GM18873 (cell line): ENCODE measurements around the gene SARDH.

Experiments used
- ATAC-seq: cut with Tn5 transposase; IDR thresholded peaks from one replicate; pipeline ENCODE4 v1.9.1; 2021; ENCODE audit warnings: mild to moderate bottlenecking, moderate library complexity, moderate number of reproducible peaks; ENCODE audit not compliant: unreplicated experiment, low FRiP score

The SARDH gene

GRCh38 chr9:133672503-133673257, 65.5 kb downstream of the SARDH start:
- ATAC-seq: no peak

- ATAC-seq: no peak
These were observed 66.8 kb downstream of the SARDH start for GRCh38 chr9:133671371-133671770.

- no peak for ATAC-seq
These were observed 67.7 kb downstream of the SARDH start for GRCh38 chr9:133670466-133670865.

GRCh38 chr9:133669182-133669801, 68.9 kb downstream of the SARDH start:
- no peak for ATAC-seq

GRCh38 chr9:133667759-133668450, 70.2 kb downstream of the SARDH start:
- ATAC-seq: no peak

GRCh38 chr9:133666845-133667244, 71.3 kb downstream of the SARDH start:
- no peak for ATAC-seq

- no peak for ATAC-seq
These were observed 71.8 kb downstream of the SARDH start for GRCh38 chr9:133666387-133666786.

- no peak for ATAC-seq
These were observed 72.6 kb downstream of the SARDH start for GRCh38 chr9:133665535-133665934.

GRCh38 chr9:133665096-133665495, 73.1 kb downstream of the SARDH start:
- ATAC-seq: no peak

GRCh38 chr9:133664173-133665050, 73.7 kb downstream of the SARDH start:
- no peak for ATAC-seq

- ATAC-seq: no peak
These were observed 76.2 kb downstream of the SARDH start for GRCh38 chr9:133661846-133662540.

GRCh38 chr9:133659516-133659915, 78.6 kb downstream of the SARDH start:
- no peak for ATAC-seq

GRCh38 chr9:133658442-133659431, 79.4 kb downstream of the SARDH start:
- no peak for ATAC-seq

- no peak for ATAC-seq
These were observed 81.0 kb downstream of the SARDH start for GRCh38 chr9:133657120-133657661.

GRCh38 chr9:133656211-133657119, 81.7 kb downstream of the SARDH start:
- ATAC-seq: no peak

GRCh38 chr9:133655701-133656100, 82.5 kb downstream of the SARDH start:
- no peak for ATAC-seq
